Measurements from ENCODE around the gene MAP3K6. TPM values are rescaled to one million over a fixed set of nuclear protein-coding genes. Genes with fewer than 3 reads are reported as not detected.

Gene MAP3K6
- total RNA-seq, 4 donors from 2014 or later = 85.0 to 140 (median 100) TPM

DNA sequence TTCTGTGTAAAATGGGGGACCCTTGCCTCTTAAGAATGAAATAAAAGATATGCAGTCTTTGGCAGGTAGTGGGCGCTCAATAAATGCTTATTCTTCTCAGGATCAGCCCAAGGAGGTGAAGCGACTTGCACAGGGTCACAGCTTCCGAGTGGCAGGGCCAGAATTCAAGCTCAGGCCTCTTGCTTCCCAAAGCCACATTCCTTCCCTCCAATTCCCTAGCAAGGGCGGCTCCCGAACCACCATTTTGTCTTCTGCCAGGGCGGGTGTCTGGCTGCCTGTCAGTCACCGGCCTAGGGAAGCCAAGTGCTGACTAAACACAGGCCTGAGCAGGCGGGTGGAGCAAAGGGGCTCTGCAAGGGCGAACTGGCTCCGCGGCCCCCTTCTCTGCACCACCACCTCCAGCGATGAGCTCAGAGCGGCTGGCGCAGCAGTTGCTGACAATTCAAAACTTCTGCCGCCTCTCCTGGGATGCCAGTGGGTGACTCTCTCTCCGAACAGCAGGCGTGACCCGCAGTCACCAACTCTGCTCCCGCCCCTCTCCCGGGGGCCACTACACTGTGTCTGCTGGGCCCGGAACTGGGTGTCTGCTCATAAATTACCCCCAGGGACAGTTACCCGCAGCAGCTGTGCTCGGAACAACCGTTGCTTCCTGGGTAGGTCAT lies 36.4 kb upstream of the MAP3K6 start:
- intact Hi-C loops (cut with DNase I; ENCODE audit: low total_unique reads) = loop anchor here (10.0 kb wide), 1 partner anchor 262 kb away; no protein-coding TSS in a partner anchor
- WGBS, 2 donors = 17 to 18% methylated on average over 22 to 24 of the region's 24 CpGs
- TF ChIP-seq POLR2A (IDR thresholded peaks at IDR 0.05) = no peak
- TF ChIP-seq, protein P1, sequence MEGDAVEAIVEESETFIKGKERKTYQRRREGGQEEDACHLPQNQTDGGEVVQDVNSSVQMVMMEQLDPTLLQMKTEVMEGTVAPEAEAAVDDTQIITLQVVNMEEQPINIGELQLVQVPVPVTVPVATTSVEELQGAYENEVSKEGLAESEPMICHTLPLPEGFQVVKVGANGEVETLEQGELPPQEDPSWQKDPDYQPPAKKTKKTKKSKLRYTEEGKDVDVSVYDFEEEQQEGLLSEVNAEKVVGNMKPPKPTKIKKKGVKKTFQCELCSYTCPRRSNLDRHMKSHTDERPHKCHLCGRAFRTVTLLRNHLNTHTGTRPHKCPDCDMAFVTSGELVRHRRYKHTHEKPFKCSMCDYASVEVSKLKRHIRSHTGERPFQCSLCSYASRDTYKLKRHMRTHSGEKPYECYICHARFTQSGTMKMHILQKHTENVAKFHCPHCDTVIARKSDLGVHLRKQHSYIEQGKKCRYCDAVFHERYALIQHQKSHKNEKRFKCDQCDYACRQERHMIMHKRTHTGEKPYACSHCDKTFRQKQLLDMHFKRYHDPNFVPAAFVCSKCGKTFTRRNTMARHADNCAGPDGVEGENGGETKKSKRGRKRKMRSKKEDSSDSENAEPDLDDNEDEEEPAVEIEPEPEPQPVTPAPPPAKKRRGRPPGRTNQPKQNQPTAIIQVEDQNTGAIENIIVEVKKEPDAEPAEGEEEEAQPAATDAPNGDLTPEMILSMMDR (IDR thresholded peaks at IDR 0.05) = no peak
- DNase-seq (ENCODE audit: low spot score in 2 of 2) = peak; percentile 82 to 96
- H3K4me3 ChIP-seq (ENCODE audit: low read depth, poor library complexity, severe bottlenecking) = no peak overlapping the region

GRCh38 chr1:27402349-27402754 lies 35.6 kb upstream of the MAP3K6 start:
- intact Hi-C loops (cut with DNase I; ENCODE audit: low total_unique reads) = loop anchor here (10.0 kb wide), 1 partner anchor 262 kb away; no protein-coding TSS in a partner anchor
- peak; percentile 78 to 95 for DNase-seq (ENCODE audit: low spot score in 2 of 2)
- TF ChIP-seq, protein P1 (IDR thresholded peaks at IDR 0.05) = no peak
- no peak for TF ChIP-seq POLR2A (IDR thresholded peaks at IDR 0.05)
- 24 to 37% methylated on average over 8 of the region's 8 CpGs for WGBS, 2 donors
- H3K4me3 ChIP-seq (ENCODE audit: low read depth, poor library complexity, severe bottlenecking) = no peak overlapping the region

- no peak overlapping the region for H3K4me3 ChIP-seq (ENCODE audit: low read depth, poor library complexity, severe bottlenecking)
- no peak for TF ChIP-seq POLR2A (IDR thresholded peaks at IDR 0.05)
- TF ChIP-seq, protein P1 (IDR thresholded peaks at IDR 0.05) = no peak
- no peak for DNase-seq (ENCODE audit: low spot score in 2 of 2)
- 71 to 77% methylated on average over 5 of the region's 5 CpGs for WGBS, 2 donors
- intact Hi-C loops (cut with DNase I; ENCODE audit: low total_unique reads) = loop anchor here (10.0 kb wide), 1 partner anchor 264 kb away; no protein-coding TSS in a partner anchor
Observed at GRCh38 chr1:27400963-27401341, 34.2 kb upstream of the MAP3K6 start.

GRCh38 chr1:27400082-27400962 lies 33.6 kb upstream of the MAP3K6 start:
- intact Hi-C loops (cut with DNase I; ENCODE audit: low total_unique reads) = loop anchor here (10.0 kb wide), 1 partner anchor 264 kb away; no protein-coding TSS in a partner anchor
- DNase-seq (ENCODE audit: low spot score in 2 of 2) = no peak
- WGBS, 2 donors = 41 to 43% methylated on average over 13 of the region's 13 CpGs
- no peak for TF ChIP-seq POLR2A (IDR thresholded peaks at IDR 0.05)
- TF ChIP-seq, protein P1 (IDR thresholded peaks at IDR 0.05) = no peak
- H3K4me3 ChIP-seq (ENCODE audit: low read depth, poor library complexity, severe bottlenecking) = no peak overlapping the region

GRCh38 chr1:27399251-27400025 lies 32.7 kb upstream of the MAP3K6 start:
- DNase-seq (ENCODE audit: low spot score in 2 of 2) = no peak
- no peak overlapping the region for H3K4me3 ChIP-seq (ENCODE audit: low read depth, poor library complexity, severe bottlenecking)
- intact Hi-C loops (cut with DNase I; ENCODE audit: low total_unique reads) = loop anchor here (10.0 kb wide), 2 partner anchors 265 to 295 kb away; no protein-coding TSS in a partner anchor
- WGBS, 2 donors = 48 to 57% methylated on average over 12 to 19 of the region's 19 CpGs
- TF ChIP-seq POLR2A (IDR thresholded peaks at IDR 0.05) = no peak
- TF ChIP-seq, protein P1 (IDR thresholded peaks at IDR 0.05) = no peak

All from lower leg skin (tissue), 4 donors.